HG03060 (cell line): ENCODE measurements around the gene ZMIZ1.

Source experiments
- ATAC-seq: cut with Tn5 transposase; IDR thresholded peaks from one replicate; pipeline ENCODE4 v1.9.1; 2021; ENCODE audit warnings: low read depth, moderate number of reproducible peaks; ENCODE audit not compliant: unreplicated experiment

Gene ZMIZ1

DNA sequence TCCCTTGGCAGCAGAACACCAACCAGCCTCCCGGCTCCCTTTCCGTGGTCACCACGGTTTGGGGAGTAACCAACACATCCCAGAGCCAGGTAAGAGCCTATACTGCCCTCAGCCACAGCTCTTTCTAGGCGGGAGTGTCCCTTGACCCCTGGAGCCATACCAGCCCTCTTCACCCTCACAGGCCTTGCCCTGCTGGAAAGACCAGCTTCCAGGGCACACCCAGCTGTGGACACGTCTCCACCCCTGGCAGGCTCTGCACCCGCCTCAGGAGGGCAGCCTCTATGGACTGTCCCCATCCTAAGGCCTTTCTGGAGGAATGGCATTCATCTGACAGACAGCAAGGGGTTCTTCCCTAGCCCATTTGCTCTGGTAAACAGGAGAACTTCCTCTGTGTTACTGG lies 221.0 kb downstream of the ZMIZ1 start:
- ATAC-seq = no peak

DNA sequence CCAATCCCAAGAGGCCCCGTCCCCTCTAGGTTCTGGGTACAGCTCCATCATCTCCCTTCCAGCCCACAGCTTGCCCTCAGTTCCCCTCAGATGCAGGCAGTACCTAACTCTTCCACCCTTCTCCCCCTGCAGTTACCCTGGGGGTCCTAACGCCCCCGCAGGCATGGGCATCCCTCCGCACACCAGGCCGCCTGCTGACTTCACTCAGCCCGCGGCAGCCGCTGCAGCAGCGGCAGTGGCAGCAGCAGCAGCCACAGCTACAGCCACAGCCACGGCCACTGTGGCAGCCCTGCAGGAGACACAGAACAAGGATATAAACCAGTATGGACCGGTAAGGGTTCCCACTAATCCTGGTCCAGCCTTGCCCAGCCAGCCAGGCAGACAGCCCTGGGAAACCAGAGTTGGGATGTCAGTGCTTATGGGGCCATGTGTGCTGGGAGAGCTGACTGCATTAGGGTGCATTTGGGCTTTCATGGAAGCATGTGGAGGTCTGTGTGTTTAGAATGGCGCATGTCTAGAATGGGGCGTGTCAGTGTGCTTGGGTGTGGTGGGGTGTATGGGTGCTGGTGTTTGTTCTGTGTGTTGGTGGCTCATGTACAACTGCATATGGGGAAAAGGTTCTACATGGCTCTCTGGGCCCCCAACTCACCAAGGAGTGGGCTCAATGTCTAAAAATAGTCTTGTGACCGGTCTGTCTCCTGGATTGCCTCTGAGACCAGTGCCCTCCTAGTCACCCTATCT lies 223.4 kb downstream of the ZMIZ1 start:
- ATAC-seq = no peak

DNA sequence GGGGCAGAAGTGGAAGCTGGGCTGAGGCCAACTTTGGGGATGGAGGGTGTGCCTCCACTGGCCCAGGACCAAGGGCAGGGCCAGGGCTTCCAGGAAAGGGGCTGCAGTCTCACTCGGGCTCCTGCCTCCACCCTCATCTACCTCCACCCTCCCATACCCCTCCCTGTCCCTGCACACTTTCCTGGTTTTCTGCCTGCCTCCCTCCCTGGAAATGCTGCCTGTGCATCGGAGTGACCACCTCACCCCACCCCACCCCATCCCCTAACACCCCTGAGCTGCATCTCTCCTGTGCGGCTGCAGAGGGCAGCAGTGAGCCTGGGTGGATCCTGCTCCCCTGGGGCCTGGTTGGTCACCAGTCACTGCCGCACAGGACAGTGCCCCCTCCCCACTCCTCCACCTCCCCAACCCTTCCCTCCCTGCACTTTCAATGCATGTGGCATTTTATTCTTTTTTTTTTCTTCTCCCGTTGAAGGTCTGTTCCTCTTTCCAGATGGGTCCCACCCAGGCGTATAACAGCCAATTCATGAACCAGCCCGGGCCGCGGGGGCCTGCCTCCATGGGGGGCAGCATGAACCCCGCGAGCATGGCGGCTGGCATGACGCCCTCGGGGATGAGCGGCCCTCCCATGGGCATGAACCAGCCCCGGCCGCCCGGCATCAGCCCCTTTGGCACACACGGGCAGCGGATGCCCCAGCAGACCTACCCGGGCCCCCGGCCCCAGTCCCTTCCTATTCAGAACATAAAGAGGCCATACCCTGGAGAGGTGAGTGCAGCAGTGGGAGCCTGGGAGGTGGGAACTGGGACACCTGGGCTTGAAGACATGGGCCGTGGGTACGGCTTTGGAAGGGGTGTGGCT lies 224.4 kb downstream of the ZMIZ1 start:
- no peak for ATAC-seq

DNA sequence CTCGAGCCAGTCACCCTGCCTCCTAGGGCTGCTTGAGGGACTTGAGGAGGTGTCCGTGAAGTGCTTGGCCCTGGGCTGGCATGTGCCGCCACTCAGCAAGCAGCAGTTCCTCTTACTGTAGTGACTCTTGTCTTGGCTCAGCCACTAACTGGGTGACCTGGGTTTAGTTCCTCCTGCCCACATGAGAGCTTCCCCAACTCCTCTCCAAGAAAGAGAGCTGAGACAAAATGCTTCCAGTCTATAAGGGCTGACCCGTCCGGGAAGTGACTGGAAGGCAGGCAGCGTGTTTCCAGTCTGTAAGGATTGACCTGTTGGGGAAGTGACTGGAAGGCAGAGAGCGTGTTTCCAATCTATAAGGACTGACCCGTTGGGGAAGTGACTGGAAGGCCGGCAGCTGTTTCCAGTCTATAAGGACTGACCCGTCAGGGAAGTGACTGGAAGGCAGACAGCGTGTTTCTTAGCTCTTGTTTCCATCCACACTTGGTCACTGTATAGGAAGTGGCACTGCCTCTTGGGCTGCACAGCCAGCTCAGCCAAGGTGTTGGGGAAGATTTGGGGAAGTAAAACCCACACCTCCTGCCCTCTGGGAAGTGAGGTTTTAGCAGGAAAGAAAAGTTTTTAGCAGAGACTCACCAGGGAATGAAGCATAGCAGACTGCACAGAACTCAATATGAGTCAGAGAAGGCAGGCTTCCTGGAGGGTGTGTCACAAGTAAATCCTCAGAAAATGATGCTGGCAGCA lies 225.2 kb downstream of the ZMIZ1 start:
- ATAC-seq = no peak

DNA sequence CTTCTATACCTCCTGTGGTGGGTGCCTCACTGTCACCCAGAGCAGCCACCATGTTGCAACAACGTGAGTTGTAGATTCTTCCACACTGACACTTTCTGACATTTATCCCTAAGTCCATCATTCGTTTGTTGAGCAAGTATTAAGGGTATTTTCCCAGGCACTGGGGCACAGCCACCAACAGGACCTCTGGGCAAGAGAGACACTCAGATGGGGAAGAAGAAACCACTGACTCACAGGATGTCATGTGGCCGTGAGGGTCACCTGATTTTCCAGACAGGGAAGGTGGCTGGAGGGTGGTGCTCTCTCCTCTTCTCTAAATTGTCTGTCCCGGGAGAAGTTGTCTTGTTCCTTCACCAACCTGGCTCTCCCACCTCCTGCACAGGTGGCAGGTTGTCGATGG lies 226.8 kb downstream of the ZMIZ1 start:
- ATAC-seq = no peak

DNA sequence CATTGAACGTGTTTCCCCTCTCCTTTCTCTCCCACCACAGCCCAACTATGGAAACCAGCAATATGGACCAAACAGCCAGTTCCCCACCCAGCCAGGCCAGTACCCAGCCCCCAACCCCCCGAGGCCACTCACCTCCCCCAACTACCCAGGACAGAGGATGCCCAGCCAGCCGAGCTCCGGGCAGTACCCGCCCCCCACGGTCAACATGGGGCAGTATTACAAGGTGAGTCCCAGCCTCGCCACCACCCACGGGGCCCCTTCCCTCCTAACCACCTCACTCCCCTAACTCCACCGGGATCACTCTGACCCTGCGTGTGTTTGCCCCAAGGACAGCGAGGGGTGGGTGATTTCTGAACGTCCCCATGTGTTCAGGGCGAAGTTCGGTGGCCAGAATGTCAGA lies 227.7 kb downstream of the ZMIZ1 start:
- no peak for ATAC-seq

DNA sequence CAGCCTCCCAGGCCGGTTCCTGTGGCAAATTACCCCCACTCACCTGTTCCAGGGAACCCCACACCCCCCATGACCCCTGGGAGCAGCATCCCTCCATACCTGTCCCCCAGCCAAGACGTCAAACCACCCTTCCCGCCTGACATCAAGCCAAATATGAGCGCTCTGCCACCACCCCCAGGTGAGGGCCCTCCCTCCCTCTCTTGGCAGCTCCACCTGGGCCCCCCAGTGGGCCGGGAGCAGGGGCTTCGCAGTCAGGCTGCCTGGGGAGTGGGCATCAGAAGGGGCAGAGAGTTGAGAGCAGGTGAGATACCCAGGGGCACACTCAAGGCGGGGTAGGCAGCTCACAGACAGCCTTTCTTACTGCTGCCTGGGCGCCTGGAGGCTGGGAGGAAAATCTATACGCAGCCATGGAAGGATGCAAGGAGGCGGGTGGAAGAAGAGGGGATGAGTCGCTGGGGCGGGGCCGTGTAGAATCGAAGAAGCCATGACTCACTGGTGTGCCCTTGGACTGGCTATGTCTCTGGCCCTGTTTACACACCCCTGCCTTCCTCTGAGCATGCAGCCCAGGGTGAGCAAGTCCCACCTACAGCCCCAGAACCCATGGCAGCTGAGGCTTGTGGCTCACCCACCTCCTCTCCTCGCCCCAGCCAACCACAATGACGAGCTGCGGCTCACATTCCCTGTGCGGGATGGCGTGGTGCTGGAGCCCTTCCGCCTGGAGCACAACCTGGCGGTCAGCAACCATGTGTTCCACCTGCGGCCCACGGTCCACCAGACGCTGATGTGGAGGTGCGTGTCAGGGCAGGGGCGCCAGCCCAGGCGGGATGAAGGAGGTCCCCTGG lies 229.9 kb downstream of the ZMIZ1 start:
- no peak for ATAC-seq

DNA sequence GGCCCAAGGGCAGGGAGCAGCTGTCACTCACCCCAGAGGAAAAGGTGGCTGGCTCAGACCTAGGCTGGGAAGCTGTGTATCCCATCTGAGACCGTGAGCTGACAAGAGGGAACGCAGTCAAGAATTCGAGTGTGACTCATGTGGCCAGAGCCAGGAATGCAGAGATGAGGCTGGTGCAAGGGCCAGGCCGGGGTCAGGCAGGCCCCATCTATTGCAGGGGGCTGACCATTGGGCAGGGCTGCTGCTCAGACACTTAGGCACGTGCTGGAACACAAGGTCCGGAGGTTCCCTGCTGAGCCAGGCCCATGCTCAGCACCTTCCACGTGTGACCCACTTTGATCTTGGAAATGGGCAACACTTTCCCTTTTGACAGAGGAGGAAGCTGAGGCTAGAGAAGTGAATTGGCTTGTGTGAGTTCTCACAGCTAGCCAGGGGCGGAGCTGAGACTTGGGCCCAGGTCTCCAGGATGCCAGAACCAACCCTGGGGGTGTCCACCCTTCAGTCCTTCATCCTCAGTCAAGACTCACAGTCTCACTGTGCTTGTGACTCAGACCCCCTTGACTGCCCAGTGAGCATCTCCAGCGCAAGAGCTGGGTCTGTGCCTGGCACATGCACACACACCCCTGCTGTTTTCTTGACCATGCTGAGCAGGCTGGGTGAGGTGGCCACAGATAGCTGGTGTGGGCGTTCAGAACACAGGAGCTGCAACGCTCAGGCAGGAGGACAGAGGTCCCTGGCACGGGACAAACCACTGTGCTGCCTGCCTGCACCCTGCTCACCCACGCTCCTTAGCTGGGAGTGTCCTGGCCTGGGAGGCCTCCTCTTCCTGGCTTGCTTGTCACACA lies 230.9 kb downstream of the ZMIZ1 start:
- no peak for ATAC-seq

DNA sequence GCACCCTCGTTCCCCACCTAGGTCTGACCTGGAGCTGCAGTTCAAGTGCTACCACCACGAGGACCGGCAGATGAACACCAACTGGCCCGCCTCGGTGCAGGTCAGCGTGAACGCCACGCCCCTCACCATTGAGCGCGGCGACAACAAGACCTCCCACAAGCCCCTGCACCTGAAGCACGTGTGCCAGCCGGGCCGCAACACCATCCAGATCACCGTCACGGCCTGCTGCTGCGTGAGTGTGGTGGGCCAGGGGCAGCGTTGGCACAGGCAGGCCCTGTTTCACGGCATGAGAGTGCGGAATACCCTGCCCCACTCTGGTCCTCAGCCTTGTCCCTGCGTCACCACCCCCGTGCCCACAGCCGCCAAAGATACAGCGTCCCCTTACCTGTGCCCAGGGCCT lies 231.9 kb downstream of the ZMIZ1 start:
- ATAC-seq = no peak

DNA sequence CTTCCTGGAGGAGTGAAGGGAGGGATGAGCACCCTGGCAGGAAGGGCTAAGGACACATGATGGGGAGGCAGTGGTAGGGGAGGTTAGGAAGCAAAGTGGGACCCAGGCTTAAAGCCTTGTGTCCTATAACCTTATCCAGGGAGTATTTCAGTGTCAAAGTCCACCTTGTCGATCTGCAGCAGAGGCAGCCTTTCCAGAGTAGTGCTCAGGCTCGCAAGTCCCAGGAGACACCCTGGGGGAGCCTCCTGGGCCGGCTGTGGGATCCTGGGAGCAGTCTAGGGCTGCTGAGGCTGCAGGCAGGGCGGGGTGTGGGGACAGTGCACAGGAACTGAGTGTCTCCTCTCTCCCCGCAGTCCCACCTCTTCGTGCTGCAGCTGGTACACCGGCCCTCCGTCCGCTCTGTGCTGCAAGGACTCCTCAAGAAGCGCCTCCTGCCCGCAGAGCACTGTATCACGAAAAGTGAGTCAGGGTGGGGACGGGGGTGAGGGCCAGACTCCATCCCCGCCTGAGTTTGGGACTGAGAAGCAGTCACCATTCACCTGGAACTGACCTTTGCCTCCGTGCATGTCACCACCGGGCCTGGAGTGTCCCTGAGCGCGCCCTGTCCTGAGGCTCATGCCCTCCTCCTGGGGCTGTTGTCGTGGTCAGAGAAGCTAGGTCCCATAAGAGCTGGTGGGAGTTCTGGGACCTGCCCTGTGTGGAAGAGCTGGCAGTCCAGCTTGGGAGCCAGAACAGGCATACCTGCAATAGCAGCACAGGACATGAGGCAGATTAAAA lies 233.2 kb downstream of the ZMIZ1 start:
- no peak for ATAC-seq

DNA sequence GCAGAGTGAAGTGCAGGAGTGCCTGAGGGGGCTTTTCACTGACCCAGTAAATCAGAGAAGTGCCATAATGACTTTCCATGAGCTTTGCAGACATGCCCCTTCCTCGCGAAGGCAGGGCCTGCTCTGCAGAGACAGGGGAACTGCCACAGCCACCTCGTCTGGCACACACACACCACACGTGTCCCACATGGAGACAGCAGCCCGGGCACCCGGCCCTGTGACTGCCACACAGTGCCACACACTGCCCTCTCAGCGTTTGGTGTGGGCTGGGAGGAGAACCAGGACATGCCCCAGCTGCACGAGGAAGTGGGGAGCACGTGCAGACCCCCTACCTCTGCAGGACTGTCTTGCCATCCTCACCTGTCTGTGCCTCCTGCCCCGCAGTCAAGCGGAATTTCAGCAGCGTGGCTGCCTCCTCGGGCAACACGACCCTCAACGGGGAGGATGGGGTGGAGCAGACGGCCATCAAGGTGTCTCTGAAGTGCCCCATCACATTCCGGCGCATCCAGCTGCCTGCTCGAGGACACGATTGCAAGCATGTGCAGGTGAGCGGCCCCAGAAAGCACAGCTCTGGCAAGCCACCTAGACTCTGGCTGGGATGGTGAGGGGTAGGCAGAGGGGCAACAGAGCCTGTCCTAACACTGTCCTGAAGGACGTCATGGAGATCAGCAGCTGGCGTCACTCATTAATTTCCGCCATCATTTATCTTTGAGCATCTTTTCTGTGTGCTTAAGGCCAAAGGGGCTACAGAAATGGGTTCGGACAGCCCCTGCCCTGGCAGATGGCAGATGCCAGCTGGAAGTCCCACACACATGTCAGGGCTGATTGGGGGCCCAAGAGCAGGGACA lies 235.1 kb downstream of the ZMIZ1 start:
- no peak for ATAC-seq

DNA sequence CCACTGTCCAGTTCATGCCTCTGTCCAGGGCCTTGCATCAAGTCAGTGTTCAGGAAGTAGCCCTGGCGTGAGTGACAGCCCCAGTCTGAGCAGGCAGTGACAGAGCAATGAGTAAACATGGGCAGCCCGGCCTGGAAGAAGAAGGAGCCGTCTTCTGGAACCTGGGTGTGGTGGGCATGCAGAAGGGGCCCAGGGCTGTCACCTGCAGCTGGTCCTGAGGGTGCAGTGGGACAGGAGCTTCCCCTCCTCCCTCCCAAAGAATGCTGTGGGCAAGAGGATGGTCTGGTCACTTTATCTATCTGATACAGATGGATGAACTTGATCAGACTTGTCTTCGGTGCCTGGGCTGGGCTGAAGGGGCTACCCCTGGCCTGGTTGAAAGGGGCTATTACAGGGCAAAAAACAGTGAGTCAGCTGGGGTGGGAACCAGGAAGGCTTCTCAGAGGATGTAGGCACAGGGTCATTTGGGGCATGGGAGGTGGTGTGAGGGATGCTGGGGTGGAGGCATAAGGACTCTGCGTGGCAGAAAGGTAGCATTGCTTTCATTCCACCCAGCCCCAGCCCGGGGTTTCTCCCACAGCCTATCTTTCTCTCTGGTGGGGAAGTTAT lies 235.8 kb downstream of the ZMIZ1 start:
- ATAC-seq = no peak

DNA sequence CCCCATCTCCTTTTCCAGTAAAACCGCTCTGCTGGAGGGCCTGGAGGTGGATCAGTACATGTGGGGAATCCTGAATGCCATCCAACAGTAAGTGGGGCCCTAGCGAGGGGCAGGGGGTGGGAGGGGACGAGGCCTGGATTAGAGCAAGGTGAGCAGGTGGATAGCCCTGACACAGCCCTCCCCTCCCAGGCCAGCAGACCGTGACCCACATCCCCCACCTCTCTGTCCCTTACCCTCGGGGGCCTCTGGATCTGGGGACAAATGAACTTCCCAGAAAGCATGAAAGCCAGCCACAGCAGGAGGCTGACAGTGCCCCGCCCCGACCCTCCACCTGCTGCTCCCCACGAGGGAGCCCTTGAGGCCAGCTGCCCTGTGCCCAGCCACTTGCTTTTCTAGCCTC lies 236.7 kb downstream of the ZMIZ1 start:
- ATAC-seq = no peak

DNA sequence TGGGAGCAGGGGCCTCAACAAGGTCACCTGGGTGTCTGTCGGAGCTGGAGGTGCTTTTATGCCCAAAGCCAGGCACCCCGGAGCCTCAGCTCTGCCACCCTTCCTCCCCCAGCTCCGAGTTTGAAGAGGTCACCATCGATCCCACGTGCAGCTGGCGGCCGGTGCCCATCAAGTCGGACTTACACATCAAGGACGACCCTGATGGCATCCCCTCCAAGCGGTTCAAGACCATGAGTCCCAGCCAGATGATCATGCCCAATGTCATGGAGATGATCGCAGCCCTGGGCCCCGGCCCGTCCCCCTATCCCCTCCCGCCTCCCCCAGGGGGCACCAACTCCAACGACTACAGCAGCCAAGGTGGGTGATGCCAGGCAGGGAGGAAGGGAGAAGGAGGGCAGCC lies 237.2 kb downstream of the ZMIZ1 start:
- no peak for ATAC-seq

DNA sequence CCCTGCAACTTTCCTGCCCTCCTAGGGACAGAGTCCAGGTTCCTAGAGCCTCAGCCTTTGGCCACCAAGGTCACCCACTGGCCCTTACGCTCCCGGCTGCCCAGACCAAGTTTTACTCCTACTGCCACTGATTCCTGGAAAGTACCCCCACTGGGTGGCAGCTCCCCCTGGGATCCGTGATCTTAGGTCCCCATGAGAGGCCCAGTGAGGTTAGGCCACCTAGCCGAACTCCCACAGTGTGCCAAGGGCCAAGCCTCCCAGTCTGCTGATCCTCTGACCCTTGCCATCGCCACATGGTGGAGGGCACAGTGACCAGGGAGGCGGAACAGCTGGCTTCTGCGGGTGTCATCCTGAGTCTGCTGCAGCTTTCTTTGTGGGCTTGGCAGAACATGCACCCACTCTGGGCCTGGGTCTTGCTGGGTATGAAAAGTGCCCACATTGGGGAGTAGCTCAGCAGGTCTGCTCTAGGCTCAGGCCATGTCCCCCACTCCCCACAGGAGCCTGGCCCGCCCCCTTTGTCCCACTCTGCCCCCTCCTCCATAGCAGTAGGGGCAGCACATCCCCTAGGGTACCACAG lies 238.0 kb downstream of the ZMIZ1 start:
- no peak for ATAC-seq

DNA sequence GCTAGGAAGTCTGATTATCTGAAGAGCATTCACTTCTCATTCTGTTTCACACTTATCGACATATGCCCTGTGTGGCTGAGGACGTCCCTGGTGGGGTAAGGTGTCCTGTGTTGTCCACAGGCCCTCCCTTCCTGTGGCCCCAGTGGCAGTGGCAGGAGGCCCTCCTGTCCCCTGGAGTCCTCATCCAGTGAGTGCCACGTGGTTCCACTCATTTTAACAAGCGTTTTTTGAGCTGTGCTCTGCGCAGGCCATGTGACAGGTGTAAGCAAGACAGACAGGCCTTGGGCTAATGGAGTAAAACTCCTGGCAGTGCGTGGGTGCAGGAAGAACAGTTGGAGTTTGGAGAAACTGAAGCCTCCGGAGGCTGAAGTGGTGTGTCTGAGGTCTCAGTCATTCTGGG lies 239.2 kb downstream of the ZMIZ1 start:
- ATAC-seq = no peak

DNA sequence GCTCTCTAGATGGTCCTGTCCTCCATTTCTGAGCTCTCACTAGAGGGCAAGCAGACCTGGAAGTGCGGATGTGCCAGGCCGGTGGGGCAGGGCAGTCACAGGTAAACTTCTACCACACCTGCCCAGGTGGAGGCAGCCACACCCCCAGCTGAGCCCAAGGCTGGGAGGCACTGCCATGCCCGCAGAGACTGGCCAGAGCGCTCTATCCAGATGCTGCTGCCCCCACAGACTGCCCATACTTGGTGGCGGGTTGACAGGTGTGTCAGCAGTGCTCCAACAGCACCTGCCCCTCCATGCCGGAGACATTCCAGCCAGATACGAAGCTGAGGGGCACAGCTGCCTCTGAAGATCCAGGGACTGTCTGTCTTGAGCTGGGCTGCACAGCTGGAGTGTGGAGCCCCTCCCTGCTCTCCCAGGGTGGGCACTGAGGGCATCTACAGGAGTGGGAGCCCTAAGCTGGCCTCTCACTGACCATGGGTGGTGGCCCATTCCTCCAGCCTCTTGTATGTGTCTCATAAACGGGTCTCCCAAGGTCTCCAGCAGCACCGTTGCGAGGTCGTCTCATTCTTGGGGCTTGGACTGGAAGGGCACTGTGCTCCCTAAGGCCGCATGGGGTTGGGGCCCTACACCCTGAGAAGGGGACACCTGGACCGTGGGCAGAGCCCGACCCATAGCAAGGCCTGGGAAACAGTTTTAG lies 240.4 kb downstream of the ZMIZ1 start:
- ATAC-seq = no peak
